HG03064 (cell line): ENCODE data around the gene REC114.
"Not testable (repeated sequence)": the region's sequence is repeated elsewhere in the genome, so short reads cannot be mapped to it uniquely, and the experiment has no call there.

Experiments
- ATAC-seq: cut with Tn5 transposase; IDR thresholded peaks from one replicate; pipeline ENCODE4 v1.9.1; 2021; ENCODE audit warnings: low read depth; ENCODE audit not compliant: unreplicated experiment

Gene REC114

DNA sequence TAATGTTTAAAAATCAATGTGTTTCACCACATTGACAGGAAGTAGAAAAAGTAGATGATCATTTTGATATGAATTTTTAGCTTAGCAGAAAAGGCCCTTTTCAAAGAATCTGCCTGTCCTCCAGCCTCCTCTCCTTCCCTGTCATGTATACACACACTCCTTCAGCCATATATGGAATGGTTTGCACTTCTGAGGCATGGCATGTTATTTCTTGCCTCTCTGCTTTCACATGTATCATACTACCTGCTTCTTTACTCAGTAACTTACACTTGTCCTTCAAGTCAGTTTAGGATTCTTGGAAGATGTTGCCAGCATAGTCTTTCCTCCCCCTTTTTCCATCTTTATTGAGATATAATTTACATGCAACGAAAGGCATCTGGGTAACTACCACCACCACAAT lies 79.0 kb downstream of the REC114 start:
- ATAC-seq = no peak

DNA sequence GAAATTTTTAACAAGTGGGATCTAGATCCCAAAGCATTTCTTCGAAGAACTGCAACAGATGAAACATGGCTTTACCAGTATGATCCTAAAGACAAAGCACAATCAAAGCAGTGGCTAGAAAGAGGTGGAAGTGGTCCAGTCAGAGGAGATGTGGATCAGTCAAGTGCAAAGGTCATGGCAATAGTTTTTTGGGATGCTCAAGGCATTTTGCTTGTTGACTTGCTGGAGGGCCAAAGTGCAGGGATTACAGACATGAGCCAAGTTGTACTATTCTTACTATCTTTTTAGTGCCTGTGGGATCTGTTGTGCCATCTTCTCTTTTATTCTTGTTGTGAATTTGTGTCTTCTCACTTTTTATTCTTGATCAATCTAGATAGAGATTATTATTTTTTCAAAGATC lies 82.0 kb downstream of the REC114 start:
- ATAC-seq = no peak

DNA sequence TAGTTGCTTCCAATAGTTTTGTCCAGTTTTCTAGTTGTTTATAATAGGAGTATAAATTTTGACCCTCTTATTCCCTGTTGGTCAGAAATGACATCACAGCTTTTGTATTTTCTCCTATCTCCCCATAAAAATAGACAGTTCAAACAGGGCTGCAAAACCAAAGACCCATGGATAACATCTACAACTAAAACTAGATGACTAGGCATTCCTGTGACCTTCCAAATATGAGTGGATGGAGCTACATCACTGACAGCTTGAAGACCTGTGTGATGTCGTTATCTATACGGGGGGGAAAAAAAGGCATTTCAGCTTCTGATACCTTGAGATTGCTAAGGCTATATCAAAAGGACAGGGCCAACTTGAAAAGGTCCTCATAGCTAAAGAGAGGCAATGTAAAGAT lies 84.6 kb downstream of the REC114 start:
- ATAC-seq = no peak

DNA sequence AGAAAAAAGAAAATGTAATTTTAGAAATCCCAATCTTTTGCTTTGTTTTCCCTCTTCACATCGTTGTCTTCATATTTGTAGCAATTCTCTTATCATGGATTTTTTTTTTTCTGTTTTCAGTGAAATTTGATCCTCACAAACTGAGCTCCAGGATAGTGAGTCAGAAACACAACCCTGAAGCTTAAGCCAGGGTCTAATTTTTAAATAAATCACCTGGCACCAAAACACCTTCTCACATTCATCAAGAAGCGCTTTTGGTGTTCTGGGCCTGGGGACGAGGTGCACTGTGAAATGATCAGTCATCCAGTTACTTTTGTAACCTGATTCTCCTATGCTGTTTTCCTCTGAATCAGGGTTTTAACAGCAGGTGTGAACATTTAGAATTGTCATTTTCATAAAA lies 87.7 kb downstream of the REC114 start:
- ATAC-seq = no peak

DNA sequence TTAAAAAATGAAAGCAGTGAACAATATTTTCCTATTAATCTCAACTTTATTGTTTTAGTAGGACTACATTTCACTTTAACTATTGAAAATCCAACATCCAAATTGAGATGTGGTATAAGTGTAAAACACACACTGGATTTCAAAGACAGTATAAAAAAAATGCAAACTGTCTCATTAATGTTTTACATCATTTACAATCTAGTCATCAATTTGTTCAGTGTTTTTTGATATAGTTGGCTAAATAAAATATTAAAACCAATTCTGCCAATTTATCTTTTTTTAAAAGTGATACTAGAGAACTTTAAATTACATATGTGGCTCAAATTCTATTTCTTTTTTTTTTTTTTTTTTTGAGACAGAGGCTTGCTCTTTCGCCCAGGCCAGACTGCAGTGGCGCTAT lies 95.2 kb downstream of the REC114 start:
- ATAC-seq = no peak

DNA sequence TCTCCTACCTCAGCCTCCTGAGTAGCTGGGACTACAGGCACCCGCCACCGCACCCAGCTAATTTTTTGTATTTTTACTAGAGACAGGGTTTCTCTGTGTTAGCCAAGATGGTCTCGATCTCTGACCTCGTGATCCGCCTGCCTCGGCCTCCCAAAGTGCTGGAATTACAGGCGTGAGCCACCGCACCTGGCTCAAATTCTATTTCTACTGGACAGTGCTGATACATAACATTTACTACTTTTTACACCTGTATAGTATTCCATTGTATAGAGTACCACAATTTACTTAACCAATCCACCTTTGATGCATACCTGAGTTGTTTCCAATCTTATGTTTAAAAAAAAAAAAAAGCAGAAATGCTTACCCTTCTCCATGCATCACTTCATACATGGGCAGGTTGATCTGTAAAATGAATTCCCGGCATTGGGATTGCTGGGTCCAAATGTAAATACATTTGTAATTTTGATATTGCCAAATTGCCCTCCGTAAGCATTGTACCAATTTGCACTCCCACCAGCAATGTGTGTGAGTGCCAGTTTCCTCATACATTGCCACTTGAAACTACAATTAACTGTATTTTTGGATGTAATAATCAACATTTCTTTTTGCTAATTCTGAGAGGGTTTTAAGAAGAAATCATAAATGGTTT lies 95.7 kb downstream of the REC114 start:
- ATAC-seq = no peak

DNA sequence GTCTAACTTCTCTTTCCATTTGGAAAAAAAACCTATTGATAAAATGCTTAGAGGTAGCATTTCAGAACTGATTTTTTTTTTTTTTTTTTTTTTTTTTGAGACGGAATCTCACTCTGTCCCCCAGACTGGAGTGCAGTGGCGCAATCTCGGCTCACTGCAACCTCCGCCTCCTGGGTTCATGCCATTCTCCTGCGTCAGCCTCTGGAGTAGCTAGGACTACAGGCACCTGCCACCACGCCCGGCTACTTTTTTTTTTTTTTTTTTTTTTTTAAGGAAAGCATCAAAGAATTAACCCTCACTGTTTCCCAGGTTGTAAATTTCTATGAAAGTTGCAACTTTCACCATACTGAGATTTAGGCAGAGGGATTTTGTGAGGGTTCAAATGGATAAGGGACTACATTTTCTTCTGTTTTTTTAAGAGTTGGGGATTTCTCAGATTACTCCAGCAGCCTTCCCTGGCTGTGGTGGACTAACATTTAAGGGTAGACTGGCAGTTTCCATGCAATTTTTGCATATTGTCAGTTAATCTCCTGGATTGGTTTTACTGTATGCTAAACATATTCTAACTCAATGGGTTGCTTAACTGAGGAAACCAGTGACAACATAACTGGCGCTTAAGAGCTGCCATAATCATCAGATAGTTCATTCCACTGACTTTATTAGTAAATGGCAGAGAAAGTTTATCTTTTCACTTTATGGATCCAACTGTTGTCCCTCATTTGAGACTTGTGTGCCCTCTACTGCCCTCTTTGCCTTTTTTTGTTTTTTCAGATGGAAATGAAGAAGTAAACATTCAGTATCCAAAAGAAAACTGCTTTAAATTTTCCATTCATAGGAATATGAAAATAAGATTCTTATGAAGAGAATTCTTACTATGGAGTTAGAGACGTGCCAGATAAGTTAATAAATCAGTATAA lies 96.5 kb downstream of the REC114 start:
- no peak for ATAC-seq

DNA sequence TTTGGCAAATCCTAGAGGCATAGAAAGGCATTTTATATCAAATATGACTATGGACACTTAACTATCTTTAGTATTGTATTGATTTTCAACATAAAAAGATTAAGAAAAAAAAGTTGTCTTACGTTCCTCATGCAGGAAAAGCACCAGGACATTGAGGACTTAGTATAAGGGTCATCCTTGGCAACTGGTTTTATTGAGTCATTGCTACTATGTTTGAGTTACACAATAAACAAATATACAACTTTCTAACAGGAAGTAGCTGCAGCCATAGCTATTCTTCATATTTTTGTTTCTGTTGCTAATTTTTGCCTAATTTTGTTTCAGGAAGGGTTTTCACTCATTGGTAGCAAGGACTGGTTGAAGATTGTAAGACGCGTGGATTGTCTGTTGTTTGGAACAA lies 97.2 kb downstream of the REC114 start:
- no peak for ATAC-seq

DNA sequence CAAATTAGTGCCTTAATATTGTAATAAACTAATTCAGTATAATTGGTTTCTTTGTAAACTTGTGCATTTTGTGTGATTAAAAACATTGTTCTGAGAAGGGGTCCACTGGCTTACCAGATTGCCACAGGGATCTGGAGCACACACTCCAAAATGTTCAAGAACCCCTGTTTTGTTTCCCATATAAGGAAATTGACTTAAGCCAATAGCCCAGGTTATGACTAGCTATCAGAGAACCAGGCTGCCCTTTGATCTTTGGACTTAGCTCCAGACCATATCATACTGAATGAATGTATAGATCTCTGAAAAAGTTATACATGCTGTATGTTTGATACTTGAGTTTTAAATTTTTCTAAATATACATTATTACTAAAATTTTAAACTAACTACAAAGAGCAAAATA lies 98.5 kb downstream of the REC114 start:
- no peak for ATAC-seq

DNA sequence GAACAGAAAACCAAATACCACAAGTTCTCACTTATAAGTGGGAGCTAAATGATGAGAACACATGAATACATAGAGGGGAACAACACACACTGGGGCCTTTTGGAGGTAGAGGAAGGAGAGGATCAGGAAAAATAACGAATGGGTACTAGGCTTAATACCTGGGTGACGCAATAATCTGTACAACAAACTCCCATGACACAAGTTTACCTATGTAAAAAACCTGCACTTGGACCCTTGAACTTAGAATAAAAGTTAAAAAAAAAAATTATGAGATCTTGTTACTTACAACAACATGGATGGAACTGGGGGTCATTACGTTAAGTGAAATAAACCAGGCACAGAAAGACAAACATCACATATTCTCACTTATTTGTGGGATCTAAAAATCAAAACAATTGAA lies 106.0 kb downstream of the REC114 start:
- ATAC-seq = not testable (repeated sequence)

DNA sequence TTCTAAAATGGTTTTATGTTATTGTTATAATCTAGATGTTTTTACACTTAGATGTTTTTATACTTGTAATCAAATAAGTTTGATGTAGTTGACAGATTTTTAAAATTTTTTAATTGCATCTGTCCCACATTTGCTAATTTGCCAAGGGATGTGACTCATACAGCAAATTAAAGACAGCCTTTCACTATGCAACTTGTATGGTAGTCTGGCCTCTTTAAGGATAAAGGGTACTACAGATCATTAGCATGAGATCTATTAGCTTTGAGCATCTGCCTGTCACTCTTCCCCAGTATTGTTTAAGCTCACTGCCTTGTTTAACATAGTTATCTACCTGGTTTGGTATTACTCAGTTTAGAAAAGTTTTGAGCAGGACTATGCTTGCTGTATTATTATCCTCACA lies 107.2 kb downstream of the REC114 start:
- no peak for ATAC-seq

DNA sequence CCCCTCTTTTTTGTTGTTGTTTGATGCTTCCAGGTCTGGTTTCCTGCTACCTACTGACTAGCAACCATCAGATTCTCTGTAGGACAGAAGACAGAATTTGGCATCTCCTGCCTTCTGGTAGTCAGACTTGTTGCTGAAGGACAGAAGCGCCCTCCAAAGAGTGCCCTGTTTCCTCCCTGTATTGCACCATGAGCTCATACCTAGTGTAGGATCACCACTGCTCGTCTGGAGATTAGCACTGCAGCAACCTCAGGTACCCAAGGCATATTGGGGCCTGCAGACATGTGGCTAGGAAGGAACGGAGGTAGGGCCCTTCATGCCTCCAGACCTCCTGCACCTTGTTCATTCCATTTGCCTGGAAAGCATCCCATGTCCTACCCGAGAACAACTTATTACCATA lies 112.1 kb downstream of the REC114 start:
- no peak for ATAC-seq

DNA sequence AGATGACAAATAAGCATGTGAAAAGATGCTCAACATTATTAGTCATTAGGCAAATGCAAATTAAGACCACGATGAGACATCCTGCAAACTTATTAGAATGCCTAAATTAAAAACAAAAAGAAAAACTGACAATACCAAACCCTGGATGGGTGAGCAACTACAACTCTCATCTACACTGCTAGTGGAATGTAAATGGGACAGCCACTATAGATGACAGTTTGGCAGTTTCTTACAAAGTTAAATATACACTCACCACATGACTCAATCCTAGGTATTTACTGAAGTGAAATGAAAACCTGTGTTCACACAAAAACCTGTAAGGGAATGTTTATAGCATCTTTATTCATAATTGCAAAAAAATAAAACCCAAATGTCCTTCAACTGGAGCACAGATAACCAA lies 115.6 kb downstream of the REC114 start:
- no peak for ATAC-seq

DNA sequence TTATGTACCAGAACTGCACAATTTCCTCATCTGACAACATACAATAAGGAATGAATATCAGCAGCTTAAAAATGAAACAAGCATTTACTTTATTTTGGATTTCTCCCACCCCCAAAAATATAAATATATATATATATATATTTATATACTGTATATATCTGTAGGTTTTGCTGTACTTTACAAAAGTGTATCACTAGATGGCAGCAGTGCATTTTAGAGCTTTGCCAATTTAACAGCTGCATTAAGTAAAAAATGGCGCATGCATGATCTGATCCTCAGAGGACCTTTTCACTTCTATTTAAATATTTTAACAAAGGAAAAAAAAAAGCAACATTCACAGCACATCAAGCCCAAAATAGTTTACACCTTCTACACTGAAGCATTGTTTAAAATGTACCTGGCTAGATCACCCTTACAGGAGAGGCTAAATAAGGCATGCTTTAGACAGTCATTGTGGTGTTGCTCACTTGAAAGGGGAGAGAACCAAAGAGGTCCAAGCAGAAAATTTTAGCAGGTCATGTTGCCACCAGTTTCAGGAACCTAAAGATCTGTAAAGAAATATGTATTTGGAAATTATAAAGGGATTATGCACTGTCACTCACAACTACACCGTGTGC lies 117.6 kb downstream of the REC114 start:
- ATAC-seq = no peak

DNA sequence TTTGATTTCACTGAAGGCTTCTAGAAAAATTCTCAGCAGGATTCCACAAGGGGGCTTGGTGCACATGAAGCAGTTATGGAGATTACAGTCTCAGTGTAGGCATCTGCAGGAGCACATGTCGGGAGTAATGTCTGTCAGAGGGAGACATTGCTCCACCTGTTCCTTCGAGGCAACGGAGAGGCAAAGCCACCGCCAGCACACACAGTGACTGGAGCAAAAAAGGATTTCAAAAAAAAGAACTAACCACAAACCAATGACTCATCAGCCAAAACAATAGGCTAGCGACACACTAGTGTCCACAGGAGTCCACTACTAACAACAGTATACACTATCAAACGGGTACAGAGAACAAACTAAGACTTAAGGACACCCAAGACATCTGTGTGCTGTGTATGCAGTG lies 121.3 kb downstream of the REC114 start:
- no peak for ATAC-seq

DNA sequence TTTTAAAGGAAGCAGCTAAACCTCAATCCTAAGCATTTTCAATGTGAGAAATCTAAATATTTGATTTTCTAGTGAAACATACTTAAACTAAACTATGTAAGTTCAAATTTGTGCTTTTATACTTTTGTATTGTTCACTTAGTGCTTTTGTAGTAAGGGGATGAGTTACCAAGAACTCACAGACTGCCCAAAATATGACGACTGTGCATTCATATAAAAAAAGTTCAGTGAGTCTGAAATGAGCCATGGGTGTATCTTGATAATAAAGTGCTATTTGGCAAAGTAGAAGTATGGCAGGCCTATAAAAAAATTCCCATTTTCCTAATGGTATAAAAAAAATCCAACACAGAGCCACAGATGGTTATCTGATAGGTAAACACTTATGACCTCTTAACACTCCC lies 124.1 kb downstream of the REC114 start:
- ATAC-seq = no peak

DNA sequence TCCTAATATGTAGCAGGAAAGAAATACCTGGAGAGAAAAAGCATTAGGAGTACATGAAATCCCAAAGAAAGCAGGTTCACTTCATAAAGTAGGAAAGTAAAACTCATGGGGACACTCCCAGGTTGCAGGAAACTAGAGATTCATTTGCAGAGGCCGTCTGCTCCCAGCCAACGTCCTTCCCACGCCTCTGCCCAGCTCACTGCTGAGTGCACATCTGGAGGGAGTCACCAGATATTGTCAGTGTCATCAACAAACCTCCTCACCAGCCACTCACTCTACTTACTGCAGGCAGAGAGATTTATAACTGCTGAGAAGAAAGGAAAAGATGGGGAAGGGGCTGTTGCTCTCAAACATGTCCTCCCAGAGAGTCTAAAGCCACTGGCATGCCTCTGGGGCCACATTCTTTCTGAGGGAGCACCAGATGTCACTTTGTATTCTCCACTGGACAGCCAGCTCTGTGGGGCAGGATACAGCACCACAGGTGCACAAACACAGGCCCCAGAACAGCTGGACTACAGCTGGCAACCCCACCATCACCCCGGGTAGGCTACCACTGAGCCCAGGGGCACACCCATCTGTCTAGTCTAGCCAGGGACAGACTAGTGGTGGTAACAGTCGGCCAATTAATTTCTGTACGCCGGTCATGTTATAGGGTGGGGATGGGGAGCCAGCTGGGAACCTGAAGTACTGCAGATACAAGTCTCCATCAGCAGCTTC lies 125.8 kb downstream of the REC114 start:
- no peak for ATAC-seq

DNA sequence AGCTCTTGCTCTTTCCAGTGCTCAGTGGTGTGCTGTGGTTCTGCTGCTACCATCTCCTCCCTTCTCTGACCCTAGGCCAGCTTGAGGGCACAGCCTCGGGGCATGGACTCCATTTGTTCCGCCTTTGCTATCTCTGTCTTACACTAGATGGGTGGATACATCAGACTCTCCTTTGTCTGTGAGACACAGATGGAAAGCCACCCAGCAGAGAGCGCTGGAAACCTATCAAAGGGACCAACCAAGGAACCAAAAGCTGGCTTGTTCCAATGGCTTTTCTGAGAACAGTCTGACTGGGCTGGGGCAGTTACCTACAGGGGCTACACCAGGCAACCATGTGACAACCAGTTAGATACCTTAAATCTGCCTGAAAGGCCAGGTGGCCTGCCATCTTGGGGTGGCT lies 126.4 kb downstream of the REC114 start:
- no peak for ATAC-seq

DNA sequence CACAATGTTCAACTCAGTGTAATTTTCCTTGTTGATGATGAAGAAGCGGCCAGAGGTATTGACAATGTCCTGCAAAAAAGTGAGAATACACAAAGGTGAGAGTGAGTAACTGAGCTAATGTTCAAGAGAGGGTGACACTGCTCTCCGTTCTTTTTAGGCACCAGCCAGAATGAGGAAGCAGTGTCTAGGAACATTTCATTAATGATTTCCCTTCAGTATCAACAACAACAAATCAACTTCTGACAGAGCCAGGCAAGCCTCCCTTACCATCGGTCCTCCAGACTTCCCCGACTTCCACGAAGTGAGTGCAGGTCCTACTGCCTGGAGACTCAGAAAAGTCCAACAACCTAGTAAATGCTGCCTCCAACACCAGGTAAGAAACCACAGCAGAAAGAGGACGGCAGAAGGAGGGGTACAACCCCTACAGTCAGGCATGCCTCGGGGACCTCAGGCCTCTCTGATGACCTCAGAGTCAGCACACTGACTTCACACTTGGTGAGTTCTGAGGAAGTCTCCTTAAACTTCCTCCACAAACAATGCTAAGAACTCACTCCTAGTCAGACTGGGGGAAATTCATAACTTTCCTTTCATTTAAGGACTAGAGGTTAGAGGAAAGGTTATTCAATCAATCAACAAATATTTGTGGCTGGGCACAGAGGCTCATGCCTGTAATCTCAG lies 127.5 kb downstream of the REC114 start:
- ATAC-seq = no peak

DNA sequence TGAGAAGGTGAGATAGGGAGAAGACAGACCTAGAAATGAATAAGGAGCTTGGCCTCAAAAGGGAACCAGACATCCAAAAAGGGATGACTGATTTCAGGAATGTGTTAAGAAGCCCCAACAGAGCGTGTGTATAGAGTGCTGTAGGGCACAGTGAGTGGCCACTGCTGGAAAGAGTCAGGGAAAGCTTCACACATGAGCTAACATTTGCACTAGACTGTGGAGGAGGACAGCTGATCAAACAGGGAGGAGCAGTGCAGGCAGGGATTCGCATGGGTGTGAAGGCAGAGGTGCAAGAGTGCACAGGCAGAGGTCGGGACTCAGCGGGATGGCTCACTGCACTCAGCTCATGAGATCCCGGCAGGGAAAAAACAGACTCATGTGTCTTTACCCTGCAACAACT lies 128.4 kb downstream of the REC114 start:
- no peak for ATAC-seq

DNA sequence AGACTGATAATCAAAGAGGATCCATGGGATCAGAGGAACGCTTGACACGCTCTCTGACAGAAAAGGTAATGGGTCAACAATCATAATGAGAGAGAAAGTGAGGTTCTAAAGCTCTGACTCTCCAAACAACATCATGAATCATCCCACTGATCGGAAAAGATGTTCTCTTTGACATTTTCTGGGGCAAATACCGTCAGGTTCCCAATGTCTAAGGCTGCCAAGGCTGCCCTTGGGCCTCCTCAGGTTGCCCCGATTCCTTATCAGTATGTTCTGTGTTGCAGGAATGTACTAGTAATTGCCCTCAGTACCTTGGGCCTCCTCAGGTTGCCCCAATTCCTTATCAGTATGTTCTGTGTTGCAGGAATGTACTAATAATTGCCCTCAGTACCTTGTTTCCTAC lies 129.3 kb downstream of the REC114 start:
- ATAC-seq = no peak
